Caki2 (cell line): Measurements from ENCODE around the gene ARL8B. TPM values are rescaled to one million over a fixed set of nuclear protein-coding genes. Genes with fewer than 3 reads are reported as not detected.
"Not testable (repeated sequence)": the region's sequence is repeated elsewhere in the genome, so short reads cannot be mapped to it uniquely, and the experiment has no call there.

ENCODE experiments used
- DNase-seq: peaks from one replicate; pipeline ENCODE4 v3.0.0-alpha.2; 2015; ENCODE audit warnings: low read depth
- in situ Hi-C: cut with HindIII; loops from 2 replicates; pipeline ENCODE4 v1.10.0; 2016; ENCODE audit warnings: low sequenced_read_pairs, low pct_unique_long_range_greater_than_20kb, mixed read lengths
- total RNA-seq: library from RNA; depleted of rRNA; stranded (reverse); fragments of >200 nt; shearing (Covaris generic); gene quantifications from 2 replicates; pipeline ENCODE4 v1.2.3, GENCODE V29; 2014; ENCODE audit warnings: low replicate concordance

ARL8B gene
- total RNA-seq, 1 experiment from 2014 or later = 39.9 TPM

GRCh38 chr3:5138214-5138981 is 16.3 kb downstream of the ARL8B start:
- DNase-seq = no peak
- in situ Hi-C loops = no loop called here

DNA sequence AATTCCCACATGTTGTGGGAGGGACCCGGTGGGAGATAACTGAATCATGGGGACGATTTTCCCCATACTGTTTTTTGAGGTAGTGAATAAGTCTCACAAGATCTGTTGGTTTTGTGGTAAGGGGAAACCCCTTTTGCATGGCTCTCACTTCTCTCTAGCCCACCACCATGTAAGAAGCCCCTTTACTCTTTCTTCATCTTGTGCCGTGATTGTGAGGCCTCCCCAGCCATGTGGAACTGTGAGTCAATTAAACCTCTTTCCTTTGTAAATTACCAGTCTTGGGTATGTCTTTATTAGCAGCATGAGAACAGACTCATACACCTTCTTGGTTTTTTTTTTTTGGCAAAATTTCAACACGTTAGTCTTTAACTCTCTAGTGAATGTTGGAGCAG is 18.1 kb downstream of the ARL8B start:
- in situ Hi-C loops = no loop called here
- DNase-seq = no peak

DNA sequence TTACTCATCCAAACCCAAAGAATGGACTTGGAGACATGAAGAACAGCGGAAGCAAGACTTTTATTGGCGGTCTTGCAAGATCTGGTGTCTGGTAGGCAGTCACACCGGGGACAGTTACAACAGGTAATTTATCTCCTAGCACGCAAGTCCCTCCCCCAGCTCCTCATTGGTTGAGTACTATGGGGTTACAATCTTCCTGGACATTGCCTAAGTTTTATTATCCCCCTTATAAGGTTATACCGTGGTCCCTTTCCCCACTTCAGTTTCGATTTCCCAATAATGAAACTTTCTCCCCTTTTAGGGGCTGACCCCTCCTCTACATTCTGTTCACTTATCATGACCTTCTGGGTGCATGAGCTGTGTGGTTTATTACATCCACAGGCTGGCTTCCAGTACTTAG is 18.7 kb downstream of the ARL8B start:
- no peak for DNase-seq
- in situ Hi-C loops = no loop called here

DNA sequence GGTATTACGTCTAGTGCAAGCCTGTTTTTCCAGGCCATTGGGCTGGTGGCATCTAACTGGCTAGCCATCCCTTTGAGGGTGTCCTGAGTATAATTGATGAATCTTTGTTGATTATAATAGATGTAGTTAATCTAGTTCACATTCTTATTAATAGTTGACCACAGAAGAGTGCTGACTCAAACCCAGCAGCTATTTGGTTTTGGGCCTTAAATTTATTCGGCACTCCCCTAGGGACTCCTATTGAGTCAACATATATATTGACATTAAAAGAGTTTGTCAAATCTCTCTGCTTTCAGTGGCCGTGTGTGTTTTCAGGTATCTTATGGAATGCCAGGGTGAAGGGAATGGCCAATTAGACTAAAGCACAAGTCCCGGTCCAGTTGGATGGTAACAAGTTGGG is 19.7 kb downstream of the ARL8B start:
- no peak for DNase-seq
- in situ Hi-C loops = no loop called here

DNA sequence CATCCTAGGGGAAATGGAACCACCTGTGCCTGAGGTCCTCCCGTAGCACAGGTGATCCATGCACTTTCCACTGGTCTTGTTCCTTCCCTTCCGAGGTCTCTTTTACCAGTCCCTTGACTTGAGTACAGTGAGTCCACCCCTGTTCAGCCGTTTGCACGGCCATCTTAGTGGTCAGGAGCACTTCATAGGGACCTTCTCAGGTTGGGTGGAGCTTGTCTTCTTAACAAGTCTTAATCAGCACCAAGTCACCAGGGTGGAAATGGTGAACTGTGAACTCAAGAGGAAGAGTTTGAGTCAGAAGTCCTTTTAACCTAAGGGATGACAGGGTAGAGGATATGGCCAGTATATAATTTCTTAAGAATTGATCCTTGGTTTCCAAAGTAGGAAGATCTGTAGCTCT is 21.4 kb downstream of the ARL8B start:
- in situ Hi-C loops = no loop called here

GRCh38 chr3:5144316-5144994 is 22.4 kb downstream of the ARL8B start:
- DNase-seq = no peak
- in situ Hi-C loops = no loop called here

More for the DNA sequence above, 21.4 kb downstream of the ARL8B start:
- no peak for DNase-seq

- in situ Hi-C loops = no loop called here
- no peak for DNase-seq
These were observed 23.0 kb downstream of the ARL8B start for GRCh38 chr3:5145120-5145519.

GRCh38 chr3:5147152-5147551 is 25.1 kb downstream of the ARL8B start:
- DNase-seq, in situ Hi-C loops: not testable (repeated sequence)

- no peak for DNase-seq
- in situ Hi-C loops = no loop called here
These were observed 27.3 kb downstream of the ARL8B start for GRCh38 chr3:5149306-5149880.

GRCh38 chr3:5151586-5151985 is 29.5 kb downstream of the ARL8B start:
- no peak for DNase-seq
- in situ Hi-C loops = no loop called here

DNA sequence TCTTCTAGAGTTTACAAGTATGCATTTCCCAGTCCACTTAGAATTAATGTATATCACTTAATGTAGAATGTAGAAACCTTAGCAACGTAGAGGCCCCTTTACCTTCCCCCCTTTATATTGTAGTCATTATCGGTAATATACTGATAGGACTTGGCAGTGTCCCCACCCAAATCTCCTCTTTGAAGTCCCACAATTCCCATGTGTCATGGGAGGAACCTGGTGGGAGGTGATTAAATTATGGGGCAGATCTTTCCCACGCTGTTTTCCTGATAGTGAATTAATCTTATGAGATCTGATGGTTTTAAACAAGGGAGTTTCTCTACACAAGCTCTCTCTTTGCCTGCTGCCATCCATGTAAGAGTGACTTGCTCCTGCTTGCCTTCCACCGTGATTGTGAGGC is 31.0 kb downstream of the ARL8B start:
- in situ Hi-C loops = no loop called here
- no peak for DNase-seq

DNA sequence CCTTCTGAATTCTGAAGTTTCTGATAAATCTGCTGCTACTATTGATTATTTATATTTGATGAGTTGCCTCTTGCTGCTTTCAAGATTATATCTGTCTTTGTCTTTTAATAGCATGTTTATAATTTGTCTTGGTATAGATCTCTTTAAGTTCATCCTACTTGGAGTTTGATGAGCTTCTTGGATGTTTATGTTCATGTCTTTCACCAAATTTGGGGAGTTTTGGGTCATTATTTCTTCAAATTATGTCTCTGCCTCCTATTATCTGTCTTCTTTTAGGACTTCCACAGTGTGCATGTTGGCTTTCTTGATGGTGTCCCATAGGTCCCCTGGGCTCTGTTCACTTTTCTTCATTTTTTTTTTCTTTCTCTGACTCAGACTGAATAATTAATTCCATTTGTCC is 33.1 kb downstream of the ARL8B start:
- in situ Hi-C loops = no loop called here

GRCh38 chr3:5160321-5160720 is 38.2 kb downstream of the ARL8B start:
- no peak for DNase-seq
- in situ Hi-C loops = no loop called here

More for the DNA sequence above, 33.1 kb downstream of the ARL8B start:
- no peak for DNase-seq

DNA sequence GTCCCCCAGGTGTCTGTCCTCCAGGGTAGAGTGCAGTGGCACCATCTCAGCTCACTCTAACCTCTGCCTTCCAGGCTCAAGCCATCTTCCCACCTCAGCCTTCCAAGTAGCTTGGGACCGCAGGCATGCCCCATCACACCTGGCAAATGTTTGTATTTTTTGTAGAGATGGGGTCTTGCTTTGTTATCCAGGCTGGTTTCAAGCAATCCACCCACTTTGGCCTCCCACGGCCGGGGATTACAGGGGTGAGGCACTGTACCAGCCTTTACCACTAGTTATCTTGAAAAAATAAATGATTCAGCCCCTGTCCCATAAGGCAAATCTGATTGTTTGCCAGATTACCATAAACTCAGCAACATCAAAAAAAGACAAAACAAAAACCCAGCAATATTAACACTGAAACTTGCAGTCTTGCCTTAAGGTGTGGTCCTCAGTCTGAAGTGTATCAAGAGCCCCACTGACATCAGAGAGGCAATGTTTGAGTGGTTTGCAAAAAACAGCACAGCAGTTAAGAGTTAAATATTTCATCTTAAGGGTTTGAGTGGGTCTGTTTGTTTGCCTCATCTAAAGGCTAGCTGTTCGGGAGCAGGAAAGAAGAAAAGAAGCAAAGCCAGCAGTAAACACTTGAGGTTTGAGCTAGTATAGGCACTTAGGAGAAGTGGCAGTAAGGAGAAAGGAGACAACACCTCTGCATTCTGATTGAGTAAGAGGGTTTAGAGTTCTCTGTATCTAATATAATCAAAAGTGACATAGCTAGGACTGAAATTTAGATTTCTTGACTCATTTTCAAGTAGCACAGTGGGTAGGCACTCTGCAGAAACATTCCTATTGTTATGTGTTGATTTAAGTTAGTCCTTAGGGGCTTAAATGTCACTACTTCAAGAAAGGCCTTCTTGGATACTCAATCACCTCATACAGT is 39.1 kb downstream of the ARL8B start:
- DNase-seq = no peak
- in situ Hi-C loops = no loop called here

DNA sequence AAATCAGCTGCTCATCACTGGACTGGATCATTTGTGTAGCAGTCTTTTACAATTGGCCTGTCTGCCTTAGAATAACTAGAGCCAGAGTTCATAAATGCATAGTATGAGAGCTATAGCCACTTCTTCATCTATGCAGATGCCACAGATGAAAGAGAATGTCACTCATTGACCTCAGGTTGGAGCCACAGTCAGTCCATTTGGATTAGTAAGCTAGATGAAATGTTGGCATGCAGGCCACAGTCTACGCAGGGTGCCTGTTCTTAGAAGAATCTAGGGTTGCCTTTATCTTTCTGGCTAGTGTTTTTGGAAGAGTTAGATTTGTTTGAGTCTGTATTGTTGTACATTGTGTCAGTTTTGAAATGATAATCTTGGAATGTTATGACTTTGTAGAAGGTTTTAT is 40.0 kb downstream of the ARL8B start:
- DNase-seq = no peak
- in situ Hi-C loops = no loop called here

GRCh38 chr3:5165698-5166097 is 43.6 kb downstream of the ARL8B start:
- DNase-seq = no peak
- in situ Hi-C loops = no loop called here

DNA sequence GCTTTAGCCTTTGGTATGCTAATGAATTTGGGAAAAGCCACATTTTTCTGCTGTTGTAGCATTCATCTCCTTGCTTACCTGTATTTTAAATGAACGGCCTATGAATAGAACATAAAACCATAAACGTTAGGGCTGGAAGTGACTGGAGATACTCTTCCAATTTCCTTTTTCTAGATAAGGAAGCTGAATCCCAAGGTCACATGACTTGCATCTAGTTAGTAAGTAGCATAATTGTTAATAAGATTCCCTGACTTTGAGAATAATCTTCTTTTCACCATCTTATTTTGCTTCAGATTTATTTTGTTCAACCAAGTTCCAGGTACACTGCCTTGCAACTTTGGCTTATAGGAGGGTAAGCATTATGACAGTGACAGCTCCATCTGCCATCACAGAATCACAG is 44.8 kb downstream of the ARL8B start:
- in situ Hi-C loops = no loop called here
- no peak for DNase-seq

DNA sequence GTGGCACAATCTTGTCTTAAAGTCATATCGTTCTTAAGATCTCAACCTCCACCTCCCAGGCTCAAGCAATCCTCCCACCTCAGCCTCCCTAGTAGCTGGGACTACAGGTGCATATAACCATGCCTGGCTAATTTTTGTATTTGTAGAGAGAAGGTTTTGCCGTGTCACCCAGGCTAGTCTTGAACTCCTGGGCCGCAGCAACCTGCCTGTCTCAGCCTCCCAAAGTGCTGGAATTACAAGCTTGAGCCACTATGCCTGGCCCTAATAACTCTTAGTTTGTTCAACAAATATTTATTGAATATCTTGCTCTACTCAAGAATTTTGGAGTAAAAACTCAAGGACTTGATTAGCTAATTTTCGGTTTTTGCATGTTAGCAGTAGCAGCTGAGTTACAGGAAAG is 46.0 kb downstream of the ARL8B start:
- in situ Hi-C loops = no loop called here
- no peak for DNase-seq

DNA sequence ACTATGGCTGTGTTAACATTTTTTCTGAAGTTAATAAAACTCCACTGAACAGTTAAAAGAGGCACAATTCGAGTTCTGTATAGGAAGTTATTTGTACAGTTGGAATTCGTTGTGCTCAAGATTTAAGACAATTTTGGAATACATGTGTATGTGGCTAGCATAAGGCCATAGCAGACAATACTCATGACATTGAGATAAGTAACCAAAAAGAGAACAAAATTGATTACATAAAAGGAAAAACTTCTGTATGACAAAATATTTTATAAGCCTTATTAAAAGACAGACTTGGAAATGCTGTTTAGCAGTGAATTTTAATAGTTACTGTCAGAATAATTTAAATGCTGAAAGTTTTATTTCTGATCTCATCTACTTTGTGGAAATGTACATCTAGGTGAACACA is 47.7 kb downstream of the ARL8B start:
- in situ Hi-C loops = no loop called here
- DNase-seq = no peak
